GM06990 (cell line): ENCODE measurements around the gene PACS1.
A peak's percentile ranks its signal among the peaks of the same experiment; 100 is the strongest.

ENCODE experiments used
- DNase-seq: peaks from one replicate; pipeline ENCODE4 v3.0.0-alpha.2; 2011; ENCODE audit not compliant: insufficient read length; ENCODE audit errors: extremely low read depth
- H3K27me3 ChIP-seq: replicated peaks from 2 replicates; pipeline ENCODE4 v1.6.0; 2011; ENCODE audit warnings: low read length; ENCODE audit not compliant: control insufficient read depth, insufficient read depth
- H3K36me3 ChIP-seq: 2 replicates; pipeline ENCODE4 v1.5.1; 2011; ENCODE audit warnings: low read length; ENCODE audit not compliant: control insufficient read depth, insufficient read depth
- H3K4me3 ChIP-seq: replicated peaks from 2 replicates; pipeline ENCODE4 v1.5.1; 2011; ENCODE audit warnings: low read depth, mild to moderate bottlenecking, control low read depth, low read length
- TF ChIP-seq, protein P1 (sequence below): IDR thresholded peaks from 2 replicates; pipeline ENCODE4 v1.5.1; 2011; ENCODE audit warnings: low read length, control low read depth, mild to moderate bottlenecking, inconsistent platforms; ENCODE audit not compliant: insufficient read depth, poor library complexity, severe bottlenecking

The PACS1 gene

GRCh38 chr11:66222358-66223149 lies 152.5 kb downstream of the PACS1 start:
- H3K27me3 ChIP-seq: no peaks in the 10 kb centered on the region
- TF ChIP-seq, protein P1, sequence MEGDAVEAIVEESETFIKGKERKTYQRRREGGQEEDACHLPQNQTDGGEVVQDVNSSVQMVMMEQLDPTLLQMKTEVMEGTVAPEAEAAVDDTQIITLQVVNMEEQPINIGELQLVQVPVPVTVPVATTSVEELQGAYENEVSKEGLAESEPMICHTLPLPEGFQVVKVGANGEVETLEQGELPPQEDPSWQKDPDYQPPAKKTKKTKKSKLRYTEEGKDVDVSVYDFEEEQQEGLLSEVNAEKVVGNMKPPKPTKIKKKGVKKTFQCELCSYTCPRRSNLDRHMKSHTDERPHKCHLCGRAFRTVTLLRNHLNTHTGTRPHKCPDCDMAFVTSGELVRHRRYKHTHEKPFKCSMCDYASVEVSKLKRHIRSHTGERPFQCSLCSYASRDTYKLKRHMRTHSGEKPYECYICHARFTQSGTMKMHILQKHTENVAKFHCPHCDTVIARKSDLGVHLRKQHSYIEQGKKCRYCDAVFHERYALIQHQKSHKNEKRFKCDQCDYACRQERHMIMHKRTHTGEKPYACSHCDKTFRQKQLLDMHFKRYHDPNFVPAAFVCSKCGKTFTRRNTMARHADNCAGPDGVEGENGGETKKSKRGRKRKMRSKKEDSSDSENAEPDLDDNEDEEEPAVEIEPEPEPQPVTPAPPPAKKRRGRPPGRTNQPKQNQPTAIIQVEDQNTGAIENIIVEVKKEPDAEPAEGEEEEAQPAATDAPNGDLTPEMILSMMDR: peak; percentile 100
- no peak overlapping the region for H3K4me3 ChIP-seq
- DNase-seq: peak; percentile 88
- peaks cover 27% of the 10 kb centered on the region for H3K36me3 ChIP-seq

- no peaks in the 10 kb centered on the region for H3K27me3 ChIP-seq
- no peak overlapping the region for H3K4me3 ChIP-seq
- TF ChIP-seq, protein P1: no peak
- H3K36me3 ChIP-seq: peaks cover 24% of the 10 kb centered on the region
- no peak for DNase-seq
Measured at GRCh38 chr11:66224226-66224855, 154.3 kb downstream of the PACS1 start.

DNA sequence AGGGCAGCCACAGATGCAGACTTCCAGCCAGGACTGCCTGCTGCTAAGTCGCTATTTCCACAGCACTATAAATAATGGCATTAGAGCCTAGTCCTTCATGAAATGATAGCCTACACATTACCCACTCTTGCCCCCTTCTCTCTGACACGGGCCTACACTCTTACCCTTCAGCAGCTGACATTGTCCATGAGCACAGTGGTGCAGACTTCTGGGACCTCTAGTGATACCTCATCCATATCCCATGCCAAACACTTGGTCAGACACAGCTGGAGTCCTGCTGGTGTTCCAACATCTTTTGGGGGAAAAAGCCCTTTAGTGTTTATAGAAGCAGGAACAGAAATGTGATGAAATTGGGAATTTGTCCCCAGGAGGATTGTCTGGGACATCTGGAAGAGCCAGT lies 155.0 kb downstream of the PACS1 start:
- no peak overlapping the region for H3K4me3 ChIP-seq
- DNase-seq: no peak
- H3K27me3 ChIP-seq: no peaks in the 10 kb centered on the region
- TF ChIP-seq, protein P1: no peak
- peaks cover 19% of the 10 kb centered on the region for H3K36me3 ChIP-seq

GRCh38 chr11:66226101-66226500 lies 156.0 kb downstream of the PACS1 start:
- peaks cover 23% of the 10 kb centered on the region for H3K36me3 ChIP-seq
- H3K4me3 ChIP-seq: no peak overlapping the region
- DNase-seq: no peak
- no peaks in the 10 kb centered on the region for H3K27me3 ChIP-seq
- TF ChIP-seq, protein P1: no peak

GRCh38 chr11:66227700-66228099 lies 157.6 kb downstream of the PACS1 start:
- peaks cover 35% of the 10 kb centered on the region for H3K36me3 ChIP-seq
- no peak overlapping the region for H3K4me3 ChIP-seq
- no peaks in the 10 kb centered on the region for H3K27me3 ChIP-seq
- DNase-seq: no peak
- TF ChIP-seq, protein P1: no peak
